ENCODE measurements around the gene FBXL2. TPM values are rescaled to one million over a fixed set of nuclear protein-coding genes. Genes with fewer than 3 reads are reported as not detected.

The FBXL2 gene
- total RNA-seq, 1 donor from 2014 or later, result 11.5 TPM

- H3K4me3 Mint-ChIP-seq (ENCODE audit: unreplicated experiment), result no peak overlapping the region
- H3K27me3 Mint-ChIP-seq (ENCODE audit: unreplicated experiment), result peaks cover 2% of the 10 kb centered on the region
- no peak for DNase-seq (ENCODE audit: low spot score)
- H3K9me3 Mint-ChIP-seq (ENCODE audit: unreplicated experiment), result no peaks in the 10 kb centered on the region
- no peaks in the 10 kb centered on the region for H3K4me1 Mint-ChIP-seq (ENCODE audit: unreplicated experiment)
- H3K27ac Mint-ChIP-seq (ENCODE audit: unreplicated experiment), result no peak overlapping the region
- no peak for TF ChIP-seq CTCF (IDR thresholded peaks at IDR 0.05; ENCODE audit: unreplicated experiment)
- H3K36me3 Mint-ChIP-seq (ENCODE audit: low read depth, unreplicated experiment), result no peaks in the 10 kb centered on the region
Observed at GRCh38 chr3:33250712-33251111, 26.5 kb upstream of the FBXL2 start.

- no peak for DNase-seq (ENCODE audit: low spot score)
- Mint-ChIP-seq H3K9me3 (ENCODE audit: unreplicated experiment) (no peaks in the 10 kb centered on the region), H3K36me3 (ENCODE audit: low read depth, unreplicated experiment) (no peaks in the 10 kb centered on the region), H3K27me3 (ENCODE audit: unreplicated experiment) (no peaks in the 10 kb centered on the region), H3K27ac (ENCODE audit: unreplicated experiment) (no peak overlapping the region), H3K4me1 (ENCODE audit: unreplicated experiment) (no peaks in the 10 kb centered on the region), H3K4me3 (ENCODE audit: unreplicated experiment) (no peak overlapping the region)
- TF ChIP-seq CTCF (IDR thresholded peaks at IDR 0.05; ENCODE audit: unreplicated experiment), result no peak
Observed at GRCh38 chr3:33256249-33256648, 21.0 kb upstream of the FBXL2 start.

- TF ChIP-seq CTCF (IDR thresholded peaks at IDR 0.05; ENCODE audit: unreplicated experiment), result no peak
- Mint-ChIP-seq H3K36me3 (ENCODE audit: low read depth, unreplicated experiment) (no peaks in the 10 kb centered on the region), H3K9me3 (ENCODE audit: unreplicated experiment) (no peaks in the 10 kb centered on the region), H3K4me3 (ENCODE audit: unreplicated experiment) (no peak overlapping the region), H3K27me3 (ENCODE audit: unreplicated experiment) (no peaks in the 10 kb centered on the region), H3K4me1 (ENCODE audit: unreplicated experiment) (no peaks in the 10 kb centered on the region), H3K27ac (ENCODE audit: unreplicated experiment) (no peak overlapping the region)
- DNase-seq (ENCODE audit: low spot score), result no peak
Observed at GRCh38 chr3:33260104-33260503, 17.1 kb upstream of the FBXL2 start.

GRCh38 chr3:33269385-33269784 lies 7.9 kb upstream of the FBXL2 start:
- H3K9me3 Mint-ChIP-seq (ENCODE audit: unreplicated experiment), result no peaks in the 10 kb centered on the region
- H3K4me1 Mint-ChIP-seq (ENCODE audit: unreplicated experiment), result no peaks in the 10 kb centered on the region
- DNase-seq (ENCODE audit: low spot score), result no peak
- peaks cover 4% of the 10 kb centered on the region for H3K36me3 Mint-ChIP-seq (ENCODE audit: low read depth, unreplicated experiment)
- H3K4me3 Mint-ChIP-seq (ENCODE audit: unreplicated experiment), result no peak overlapping the region
- no peak overlapping the region for H3K27ac Mint-ChIP-seq (ENCODE audit: unreplicated experiment)
- TF ChIP-seq CTCF (IDR thresholded peaks at IDR 0.05; ENCODE audit: unreplicated experiment), result no peak
- peaks cover 2% of the 10 kb centered on the region for H3K27me3 Mint-ChIP-seq (ENCODE audit: unreplicated experiment)

GRCh38 chr3:33271324-33271723 lies 5.9 kb upstream of the FBXL2 start:
- H3K4me1 Mint-ChIP-seq (ENCODE audit: unreplicated experiment), result peaks cover 3% of the 10 kb centered on the region
- H3K36me3 Mint-ChIP-seq (ENCODE audit: low read depth, unreplicated experiment), result peaks cover 4% of the 10 kb centered on the region
- H3K4me3 Mint-ChIP-seq (ENCODE audit: unreplicated experiment), result no peak overlapping the region
- no peak overlapping the region for H3K27ac Mint-ChIP-seq (ENCODE audit: unreplicated experiment)
- DNase-seq (ENCODE audit: low spot score), result no peak
- no peaks in the 10 kb centered on the region for H3K9me3 Mint-ChIP-seq (ENCODE audit: unreplicated experiment)
- no peak for TF ChIP-seq CTCF (IDR thresholded peaks at IDR 0.05; ENCODE audit: unreplicated experiment)
- H3K27me3 Mint-ChIP-seq (ENCODE audit: unreplicated experiment), result no peaks in the 10 kb centered on the region
